Endothelial cell of umbilical vein (primary cell): ENCODE measurements around the gene XRCC4. TPM values are rescaled to one million over a fixed set of nuclear protein-coding genes. Genes with fewer than 3 reads are reported as not detected.

Experiments
- BruUV-seq: library from RNA; stranded (reverse); fragments of 400-500 nt; replicated peaks from 2 replicates; lab custom pipeline; 2021; lab: Mats Ljungman, UMichigan
- CTCF ChIA-PET: fragments of 300-600, 350-600 bp; sonication (Branson Sonifier 250); formaldehyde crosslinking; loops from one replicate; lab custom pipeline; 2021; ENCODE audit warnings: antibody characterized with exemption, inconsistent platforms; lab: Charles Lee
- POLR2A ChIA-PET: fragments of 300-600, 350-600 bp; sonication (Branson Sonifier 250); formaldehyde crosslinking; loops from one replicate; lab custom pipeline; 2021; ENCODE audit warnings: antibody characterized with exemption, inconsistent platforms; lab: Charles Lee
- DNase-seq: peaks from one replicate; pipeline ENCODE4 v3.0.0-alpha.2; 2011; ENCODE audit warnings: low read depth, low spot score
- FAIRE-seq: peaks from 2 replicates; lab custom pipeline; 2011; peaks lifted over from hg19 to GRCh38; lab: Jason Lieb, UNC
- H2AFZ ChIP-seq: 2 replicates; pipeline ENCODE4 v1.6.0; 2012; ENCODE audit warnings: low read depth, low read length, control low read depth, inconsistent platforms
- H3K27ac ChIP-seq: 2 replicates; pipeline ENCODE4 v1.5.1; 2011; ENCODE audit warnings: low read depth, mild to moderate bottlenecking, control low read depth, low read length, moderate library complexity; ENCODE audit not compliant: insufficient read depth
- H3K27me3 ChIP-seq, 2 experiments: 2 replicates each; pipeline versions ENCODE4 v1.6.0 to v1.6.1; 2011; ENCODE audit warnings: low read length in 2 of 2, mixed read lengths in 1 of 2; ENCODE audit not compliant: control insufficient read depth in 2 of 2, insufficient read depth in 2 of 2
- H3K36me3 ChIP-seq, 2 experiments: 2 replicates in 1 of 2; 3 replicates in 1 of 2; pipeline ENCODE4 v1.5.1; 2011; ENCODE audit warnings: low read length in 2 of 2, mild to moderate bottlenecking in 1 of 2, moderate library complexity in 1 of 2; ENCODE audit not compliant: control insufficient read depth in 2 of 2, insufficient read depth in 2 of 2; ENCODE audit errors: extremely low read depth in 1 of 2
- H3K4me1 ChIP-seq: 3 replicates; pipeline ENCODE4 v1.5.1; 2011; ENCODE audit warnings: mild to moderate bottlenecking, low read length; ENCODE audit not compliant: control insufficient read depth, insufficient read depth; ENCODE audit errors: extremely low read depth
- H3K4me2 ChIP-seq: 2 replicates; pipeline ENCODE4 v1.6.1; 2011; ENCODE audit warnings: low read length, control low read depth, mixed read lengths; ENCODE audit not compliant: insufficient read depth
- H3K4me3 ChIP-seq, 3 experiments: fragments of 200-600 bp in 1 of 3; sonication (generic), shearing (Covaris generic) in 1 of 3; replicated peaks in 1 of 3; 2 replicates each; pipeline ENCODE4 v1.5.1; 2011 to 2016; ENCODE audit warnings: control low read depth in 3 of 3, low read length in 3 of 3, mild to moderate bottlenecking in 2 of 3, inconsistent platforms in 1 of 3, low read depth in 1 of 3, moderate library complexity in 1 of 3; ENCODE audit not compliant: insufficient read depth in 1 of 3
- H3K79me2 ChIP-seq: 2 replicates; pipeline ENCODE4 v1.6.0; 2012; ENCODE audit warnings: low read length, inconsistent platforms; ENCODE audit not compliant: control insufficient read depth, insufficient read depth
- H3K9ac ChIP-seq: replicated peaks from 2 replicates; pipeline ENCODE3; 2011; ENCODE audit warnings: low read length, control low read depth; ENCODE audit not compliant: insufficient read depth; ENCODE audit errors: extremely low read depth
- H3K9me1 ChIP-seq: replicated peaks from 3 replicates; pipeline ENCODE4 v1.6.0; 2011; ENCODE audit warnings: mild to moderate bottlenecking, low read length; ENCODE audit not compliant: control insufficient read depth, insufficient read depth; ENCODE audit errors: extremely low read depth
- H3K9me3 ChIP-seq: replicated peaks from 2 replicates; pipeline ENCODE4 v1.5.1; 2012; ENCODE audit warnings: low read length, inconsistent platforms; ENCODE audit not compliant: control insufficient read depth, insufficient read depth
- H4K20me1 ChIP-seq: replicated peaks from 2 replicates; pipeline ENCODE3; 2011; ENCODE audit warnings: mild to moderate bottlenecking, low read length; ENCODE audit not compliant: control insufficient read depth, insufficient read depth; ENCODE audit errors: extremely low read depth
- CTCF ChIP-seq, 2 donors: IDR thresholded peaks; 1 replicate in 1 of 2; 2 replicates in 1 of 2; pipeline ENCODE4 v1.5.1; 2011; ENCODE audit warnings: low read length in 2 of 2, mild to moderate bottlenecking in 2 of 2, moderate library complexity in 2 of 2, control low read depth in 1 of 2, inconsistent platforms in 1 of 2, low read depth in 1 of 2; ENCODE audit not compliant: insufficient read depth in 1 of 2; ENCODE audit errors: extremely low read depth in 1 of 2
- EZH2 ChIP-seq: IDR thresholded peaks from 2 replicates; pipeline ENCODE4 v1.6.1; 2012; ENCODE audit warnings: borderline replicate concordance, low read depth, mild to moderate bottlenecking, moderate library complexity, low read length, inconsistent platforms; ENCODE audit not compliant: severe bottlenecking
- FOS ChIP-seq: IDR thresholded peaks from 2 replicates; pipeline ENCODE4 v1.6.1; 2011; ENCODE audit warnings: mild to moderate bottlenecking, low read length, moderate library complexity, borderline replicate concordance; ENCODE audit not compliant: insufficient read depth
- GATA2 ChIP-seq: IDR thresholded peaks from 2 replicates; pipeline ENCODE4 v1.7.0; 2011; ENCODE audit warnings: low read depth, mild to moderate bottlenecking, moderate library complexity, mixed read lengths, low read length; ENCODE audit not compliant: insufficient read length, insufficient read depth
- JUN ChIP-seq: IDR thresholded peaks from 2 replicates; pipeline ENCODE4 v1.6.1; 2011; ENCODE audit warnings: borderline replicate concordance, low read depth; ENCODE audit not compliant: insufficient read length, insufficient read depth
- MAX ChIP-seq: IDR thresholded peaks from 2 replicates; pipeline ENCODE4 v1.6.1; 2011; ENCODE audit not compliant: insufficient read depth, insufficient read length
- MYC ChIP-seq: IDR thresholded peaks from one replicate; pipeline ENCODE4 v1.6.1; 2011; ENCODE audit warnings: mild to moderate bottlenecking, low read depth, low read length
- POLR2A ChIP-seq: IDR thresholded peaks from 2 replicates; pipeline ENCODE4 v1.6.1; 2012; ENCODE audit warnings: low read depth, mild to moderate bottlenecking, control low read depth, low read length
- POLR2AphosphoS5 ChIP-seq: IDR thresholded peaks from 2 replicates; pipeline ENCODE4 v1.6.1; 2012; ENCODE audit warnings: low read depth, mild to moderate bottlenecking, control low read depth, low read length, moderate library complexity; ENCODE audit not compliant: insufficient read depth
- dilution Hi-C: fragments of 300-500 bp; cut with MboI; formaldehyde crosslinking; loops from one replicate; pipeline ENCODE4 v1.15.0; 2019; ENCODE audit warnings: low sequenced_read_pairs; ENCODE audit not compliant: extremely low pct_ligation_motif_present
- intact Hi-C: fragments of 100-400 bp; cut with micrococcal nuclease; formaldehyde crosslinking; loops from one replicate; pipeline ENCODE4 v1.10.0; 2022
- polyA plus RNA-seq, 4 experiments: library from polyadenylated mRNA; depleted of rRNA in 3 of 4; stranded (reverse) in 3 of 4; unstranded in 1 of 4; fragments of >200 nt; gene quantifications; 2 replicates each; pipeline versions ENCODE4 v1.2.1 to v1.2.3, GENCODE V29; 2011 to 2012; ENCODE audit warnings: missing spikeins in 1 of 4
- total RNA-seq: library from RNA; stranded (reverse); gene quantifications from 2 replicates; pipeline ENCODE4 v1.2.3, GENCODE V29; 2021

XRCC4 gene
- total and polyA plus RNA-seq, 2 donors (not counting 3 experiments of a cell fraction or from before 2014, with no cell fraction given) = 1.3 to 7.7 TPM

- no peaks in the 10 kb centered on the region for H3K4me1 ChIP-seq
- no TSS peak for BruUV-seq
- no peak overlapping the region for H2AFZ ChIP-seq
- peak; percentile 5 for DNase-seq
- H3K9me3 ChIP-seq = no peaks in the 10 kb centered on the region
- H3K9ac ChIP-seq = no peak overlapping the region
- no peak overlapping the region for H3K4me3 ChIP-seq
- no peaks in the 10 kb centered on the region for H3K9me1 ChIP-seq
- TF ChIP-seq JUN (no peak), FOS (no peak), POLR2A (no peak), CTCF (IDR thresholded peaks at IDR 0.05; ENCODE audit: extremely low read depth in 1 of 2, insufficient read depth in 1 of 2, low read depth in 1 of 2, low read length in 2 of 2) (no peak), GATA2 (no peak), EZH2 (no peak), POLR2AphosphoS5 (no peak), MYC (no peak), MAX (no peak)
- H3K27me3 ChIP-seq = no peaks in the 10 kb centered on the region
- no peaks in the 10 kb centered on the region for H3K36me3 ChIP-seq
- FAIRE-seq = no peak
- intact Hi-C loops (no loop called here), dilution Hi-C loops (no loop called here)
- H4K20me1 ChIP-seq = no peaks in the 10 kb centered on the region
- CTCF ChIA-PET = no interaction called here
- H3K4me2 ChIP-seq = no peak overlapping the region
- POLR2A ChIA-PET = no interaction called here
- no peak overlapping the region for H3K27ac ChIP-seq
- H3K79me2 ChIP-seq = no peaks in the 10 kb centered on the region
Observed at GRCh38 chr5:83321483-83322055, 244.2 kb downstream of the XRCC4 start.
